ENCODE data around the gene CDK11B.
A peak's percentile ranks its signal among the peaks of the same experiment; 100 is the strongest.
"Not testable (repeated sequence)": the region's sequence is repeated elsewhere in the genome, so short reads cannot be mapped to it uniquely, and the experiment has no call there.

Gene CDK11B

DNA sequence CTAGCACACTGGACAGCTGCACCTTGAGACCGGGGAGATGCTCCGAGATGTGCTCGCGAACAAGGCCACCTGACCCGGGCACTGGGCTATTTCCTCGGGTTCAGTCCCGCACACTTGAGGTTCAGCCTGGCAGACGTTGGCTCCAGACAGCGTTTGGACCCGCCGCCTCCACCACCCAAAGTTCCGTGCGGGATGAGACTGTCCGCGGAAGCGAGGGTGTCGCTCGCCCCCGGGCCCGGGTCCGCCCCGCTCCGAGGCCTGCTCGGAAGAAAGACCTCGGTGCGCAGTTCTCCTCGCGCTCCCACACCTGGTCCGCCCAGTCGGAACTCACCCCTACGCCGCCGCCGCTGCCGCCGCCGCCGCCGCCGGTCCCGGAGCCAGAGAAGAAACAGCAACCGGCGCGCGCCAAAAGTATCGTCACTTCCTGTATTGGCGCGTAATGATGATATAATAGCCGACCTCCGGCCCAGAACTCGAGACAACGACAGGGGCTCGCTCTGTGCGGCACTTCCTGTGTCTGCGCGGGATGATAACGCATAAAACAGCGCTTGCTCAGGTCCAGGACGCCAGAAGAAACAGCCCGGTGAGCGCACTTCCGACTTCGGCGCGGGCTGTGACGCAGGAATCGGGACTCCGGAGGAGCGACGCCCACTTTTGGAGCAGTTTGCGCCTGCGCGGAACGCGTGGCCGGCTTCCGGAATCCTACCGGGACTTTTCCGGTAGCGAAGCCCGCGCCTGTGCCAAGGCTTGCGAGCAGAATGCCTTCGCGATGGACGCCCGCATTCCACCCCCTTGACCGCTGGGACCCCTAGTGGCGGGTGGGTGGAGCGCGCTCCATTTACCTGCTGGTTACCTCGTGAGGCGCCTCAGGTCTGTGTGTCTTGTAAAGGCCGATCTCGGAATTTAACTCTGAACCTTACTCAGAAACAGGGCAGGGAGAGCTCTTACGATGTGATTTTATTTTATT lies at the start of gene CDK11B:
TSS of gene CDK11B (minus strand) at position 422 of the 967 bp plus-strand sequence. CDS start 1,519 bp downstream, outside the sequence.
- peak; percentile 66 for DNase-seq

DNA sequence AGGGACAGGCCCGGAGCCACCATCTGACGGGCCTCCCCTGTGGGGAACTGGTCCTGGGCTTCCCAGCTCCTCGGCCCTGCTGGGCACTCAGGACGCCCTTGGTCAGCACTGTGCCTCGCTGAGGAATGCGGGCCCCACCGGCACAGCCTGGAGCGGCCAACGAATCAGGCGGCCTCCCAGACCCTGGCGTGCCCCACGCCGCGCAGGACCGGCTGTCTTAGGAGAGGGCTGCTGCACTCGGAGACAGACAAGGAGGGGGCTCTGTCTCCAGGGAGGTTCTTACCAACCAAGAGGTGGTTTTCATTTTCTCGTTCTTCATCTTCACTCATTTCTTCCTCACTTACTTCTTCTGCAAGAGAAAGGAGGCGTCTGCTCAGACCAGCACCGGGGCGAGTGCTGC lies 49.1 kb upstream of the CDK11B start:
- DNase-seq: not testable (repeated sequence)

DNA sequence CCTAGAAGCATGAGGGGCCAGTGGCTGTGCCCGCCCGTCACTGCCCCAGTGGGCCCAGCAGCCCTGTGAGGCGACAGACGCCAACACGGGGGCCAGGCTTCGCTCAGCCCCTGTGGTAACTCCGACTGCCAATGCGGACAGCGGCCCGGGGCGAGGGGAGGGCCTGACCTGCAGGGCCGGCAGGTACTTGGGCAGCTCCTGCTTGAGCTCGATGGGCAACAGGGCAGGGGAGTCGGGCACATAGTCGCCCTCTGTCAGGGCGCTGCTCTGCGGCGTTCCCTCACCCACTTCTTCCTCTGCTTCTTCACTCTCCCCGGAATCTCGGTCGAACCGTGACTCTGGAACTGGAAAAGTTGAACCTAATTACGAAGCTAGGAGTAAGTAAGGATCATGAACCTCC lies 48.4 kb upstream of the CDK11B start:
- DNase-seq: not testable (repeated sequence)

DNA sequence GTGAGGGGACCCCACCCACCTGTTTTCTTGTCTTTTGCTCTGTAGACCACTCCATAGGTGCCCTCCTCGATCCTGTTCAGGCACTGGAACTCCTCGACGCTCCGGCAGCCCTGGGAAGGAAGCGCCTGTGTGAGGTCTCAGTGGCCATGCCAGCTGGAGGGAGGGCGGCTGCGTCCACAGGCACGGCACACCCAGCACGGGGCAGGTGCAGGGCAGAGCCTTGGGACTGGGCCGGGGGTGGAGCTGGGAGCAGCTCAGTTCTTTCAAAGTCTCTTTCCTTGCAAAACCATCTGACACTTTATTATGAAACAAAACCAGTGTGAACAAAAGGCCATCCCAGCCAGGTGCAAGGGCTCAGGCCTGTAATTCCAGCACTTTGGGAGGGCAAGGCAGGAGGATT lies 46.8 kb upstream of the CDK11B start:
- not testable (repeated sequence) for DNase-seq

DNA sequence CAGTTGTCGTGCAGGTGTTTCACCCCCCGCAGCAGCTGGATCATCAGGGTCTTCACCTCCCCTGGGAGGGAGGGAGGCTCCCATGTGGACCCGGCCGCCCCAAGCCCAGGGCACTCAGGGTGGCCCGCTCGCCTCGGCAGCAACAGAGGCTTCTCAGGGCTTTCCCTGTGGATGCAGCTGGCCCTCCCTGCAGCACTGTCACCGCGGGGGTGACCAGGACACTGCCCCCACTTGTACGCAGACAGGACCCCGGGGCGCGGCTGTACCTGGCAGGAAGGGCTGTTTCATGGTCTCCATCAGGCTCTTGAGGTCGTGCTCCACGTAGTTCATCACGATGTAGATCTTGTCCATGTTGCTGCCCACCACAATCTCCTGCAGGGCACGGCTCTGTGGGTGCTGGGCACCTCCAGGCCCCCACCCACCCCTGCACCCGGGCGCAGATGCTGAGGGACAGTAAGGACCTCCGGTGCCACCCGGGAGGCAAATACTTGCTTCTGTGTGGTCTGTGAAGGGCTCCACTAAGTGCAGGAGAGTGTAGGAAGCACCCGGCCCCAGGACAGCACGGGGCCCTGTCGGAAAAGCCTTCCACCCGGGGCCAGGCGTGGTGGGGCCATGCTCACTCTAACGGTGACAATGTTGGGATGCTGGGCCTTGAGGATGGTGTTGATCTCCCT lies 45.6 kb upstream of the CDK11B start:
- DNase-seq: not testable (repeated sequence)

DNA sequence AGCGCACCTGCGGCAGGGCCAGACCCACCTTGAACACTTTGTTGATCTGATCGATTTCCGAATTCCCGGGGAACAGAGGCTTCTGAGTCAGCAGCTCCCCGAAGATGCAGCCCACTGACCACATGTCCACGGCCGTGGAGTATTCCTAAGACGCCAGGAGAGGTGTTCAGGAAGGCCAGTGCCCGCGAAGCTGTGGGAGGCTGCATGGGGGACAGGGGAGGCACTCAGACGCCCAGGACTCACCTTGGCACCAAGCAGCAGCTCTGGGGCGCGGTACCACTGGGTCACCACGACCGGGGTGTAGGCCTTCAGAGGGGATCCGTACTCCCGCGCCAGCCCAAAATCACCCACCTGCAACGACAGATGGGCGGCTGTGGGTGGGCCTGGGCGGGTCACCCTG lies 45.0 kb upstream of the CDK11B start:
- no peak for DNase-seq

DNA sequence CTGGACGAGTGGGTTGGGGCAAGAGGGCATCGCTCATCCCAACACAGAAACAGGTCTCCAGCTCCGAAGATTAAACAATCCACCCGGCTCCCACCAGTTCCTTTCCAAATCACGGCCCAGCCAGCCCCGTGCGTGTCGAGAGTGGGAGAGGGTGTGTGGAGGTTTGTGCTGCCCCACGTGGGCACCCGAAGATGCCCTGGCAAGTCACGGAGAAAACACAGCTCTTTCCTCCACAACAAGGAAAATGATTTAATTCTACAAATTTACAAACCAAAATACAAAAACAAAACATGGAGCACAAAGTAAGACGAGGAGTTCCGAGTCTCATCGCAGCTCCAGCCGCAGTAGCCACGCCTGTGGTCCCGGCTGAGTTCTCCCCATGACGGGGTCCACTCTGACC lies 43.7 kb upstream of the CDK11B start:
- not testable (repeated sequence) for DNase-seq

DNA sequence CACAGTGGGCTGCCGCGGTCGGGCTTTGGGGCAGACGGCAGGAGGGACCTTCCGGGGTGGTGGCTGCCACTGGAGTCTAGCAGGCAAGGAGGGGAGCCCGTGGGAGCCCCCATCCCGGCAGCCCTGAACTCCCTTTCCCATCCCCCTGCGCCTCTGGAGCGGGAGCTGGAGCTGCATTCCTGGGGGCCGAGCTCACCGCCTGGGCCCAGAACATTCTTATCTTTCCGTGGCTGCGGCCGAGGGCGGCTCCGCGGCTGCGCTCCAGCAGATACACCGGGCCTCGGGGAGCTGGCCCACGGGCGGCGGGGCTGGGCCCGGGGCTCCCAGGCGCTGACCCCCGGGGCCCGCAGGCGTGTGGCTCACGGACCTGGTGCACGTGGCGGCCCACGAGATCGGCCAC lies 41.8 kb upstream of the CDK11B start:
- DNase-seq: not testable (repeated sequence)

DNA sequence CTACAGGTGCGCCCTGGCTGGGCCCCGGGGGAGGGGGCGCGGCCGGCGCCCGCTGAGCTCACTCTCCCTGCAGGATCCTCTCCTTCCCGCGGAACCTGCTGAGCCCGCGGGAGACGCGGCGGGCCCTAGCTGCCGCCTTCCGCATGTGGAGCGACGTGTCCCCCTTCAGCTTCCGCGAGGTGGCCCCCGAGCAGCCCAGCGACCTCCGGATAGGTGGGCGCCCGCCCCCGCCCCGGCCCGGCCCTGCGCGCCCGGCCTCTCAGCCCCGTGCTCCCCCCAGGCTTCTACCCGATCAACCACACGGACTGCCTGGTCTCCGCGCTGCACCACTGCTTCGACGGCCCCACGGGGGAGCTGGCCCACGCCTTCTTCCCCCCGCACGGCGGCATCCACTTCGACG lies 41.3 kb upstream of the CDK11B start:
- not testable (repeated sequence) for DNase-seq

DNA sequence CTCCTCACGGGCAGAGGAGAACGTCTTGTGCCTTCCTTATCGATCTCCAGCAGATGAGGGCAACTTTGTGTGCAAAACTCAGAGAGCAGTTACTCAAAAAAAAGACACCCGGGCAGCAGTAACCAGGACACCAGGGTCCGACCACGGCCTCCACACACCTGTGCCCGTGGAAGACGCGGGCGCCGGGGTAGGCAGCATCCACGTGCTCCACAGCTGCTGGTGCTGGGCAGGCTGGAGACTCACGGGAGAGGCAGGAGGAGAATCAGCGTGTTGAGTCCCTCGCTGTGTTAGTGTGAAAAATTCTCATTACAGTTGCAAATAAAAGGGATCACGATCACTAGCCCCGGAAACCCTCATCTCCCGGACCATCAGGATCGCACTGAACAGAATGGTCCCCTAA lies 40.3 kb upstream of the CDK11B start:
- not testable (repeated sequence) for DNase-seq

DNA sequence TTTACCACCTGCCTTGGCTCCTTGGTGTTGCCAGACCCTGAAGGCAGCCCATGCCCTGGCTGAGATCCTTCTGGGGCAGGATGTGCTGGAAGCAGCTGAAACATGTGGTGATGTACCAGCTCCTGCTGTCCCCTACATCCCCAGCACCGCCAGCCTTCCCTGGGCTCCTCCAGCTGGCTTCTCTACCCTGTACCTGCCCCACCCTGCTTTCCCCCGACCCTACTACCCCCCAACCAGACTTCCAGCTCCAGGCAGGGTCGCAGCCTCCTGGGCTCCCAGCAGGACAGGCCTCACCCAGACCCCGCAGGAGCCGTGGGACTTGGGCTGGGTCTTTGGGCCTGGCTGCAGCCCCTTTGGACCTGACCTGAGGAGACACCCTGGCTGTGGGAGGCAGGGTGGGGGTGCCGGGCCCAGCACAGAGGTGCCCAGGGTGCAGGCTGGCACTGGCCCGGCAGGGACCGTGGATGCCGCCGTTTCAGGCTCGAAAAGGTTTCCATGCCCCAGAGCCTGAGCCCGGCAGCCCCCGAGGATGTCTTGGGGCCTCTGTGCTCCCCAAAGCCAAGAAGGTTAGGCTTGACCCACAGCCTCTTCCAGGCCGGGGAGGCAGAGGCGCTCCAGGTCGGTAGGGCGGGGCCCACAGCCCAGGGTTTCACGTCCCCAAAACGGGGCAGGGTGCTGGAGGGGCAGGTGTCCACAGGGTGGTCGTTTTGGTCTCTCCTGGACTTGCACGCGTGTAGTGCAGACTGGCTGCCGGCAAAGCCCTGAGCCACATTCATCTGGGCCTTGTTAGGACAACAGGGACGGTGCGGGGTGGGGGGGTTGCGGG lies 38.8 kb upstream of the CDK11B start:
- DNase-seq: not testable (repeated sequence)

DNA sequence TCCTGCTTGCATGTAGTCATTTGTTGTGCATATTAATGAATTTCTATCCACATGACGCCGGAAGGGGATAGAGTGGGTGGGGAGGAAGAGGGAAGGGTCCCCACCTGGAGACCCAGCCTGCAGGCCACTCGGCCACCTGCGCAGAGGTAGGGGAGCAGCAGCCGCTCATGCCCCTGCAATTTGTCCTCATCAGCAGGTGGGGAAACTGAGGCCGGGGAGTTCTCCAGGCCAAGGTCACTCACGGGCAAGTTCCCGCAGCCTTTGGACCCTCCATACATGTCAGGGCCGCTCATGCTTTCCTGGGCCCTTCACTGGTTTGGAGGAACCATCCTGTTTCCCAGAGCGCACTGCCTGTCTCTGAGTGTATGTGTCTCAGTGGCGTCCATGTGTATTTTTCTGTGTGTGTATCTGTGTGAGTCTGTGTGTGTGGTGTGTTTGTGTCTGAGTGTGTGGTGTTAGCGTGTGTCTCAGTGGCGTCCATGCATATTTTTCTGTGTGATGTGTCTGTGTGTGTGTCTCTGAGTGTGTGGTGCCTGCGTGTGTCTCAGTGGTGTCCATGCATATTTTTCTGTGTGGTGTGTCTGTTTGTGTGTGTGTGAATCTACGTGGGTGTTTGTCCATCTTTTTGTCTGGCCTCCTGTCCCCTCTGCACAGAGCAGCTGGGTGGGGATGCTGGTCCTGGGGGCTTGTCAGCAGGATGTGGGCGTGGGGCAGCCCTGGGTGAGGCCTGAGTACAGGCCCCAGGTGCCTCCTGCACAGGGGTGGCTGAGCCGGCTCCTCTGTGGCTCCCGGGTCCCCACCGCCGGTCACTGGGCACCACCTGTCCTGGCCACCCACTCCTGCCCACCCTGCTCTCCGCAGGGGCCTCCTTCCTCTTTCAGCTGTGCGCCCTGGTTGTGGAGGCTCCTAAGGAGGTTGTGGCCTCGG lies 37.9 kb upstream of the CDK11B start:
- DNase-seq: not testable (repeated sequence)

DNA sequence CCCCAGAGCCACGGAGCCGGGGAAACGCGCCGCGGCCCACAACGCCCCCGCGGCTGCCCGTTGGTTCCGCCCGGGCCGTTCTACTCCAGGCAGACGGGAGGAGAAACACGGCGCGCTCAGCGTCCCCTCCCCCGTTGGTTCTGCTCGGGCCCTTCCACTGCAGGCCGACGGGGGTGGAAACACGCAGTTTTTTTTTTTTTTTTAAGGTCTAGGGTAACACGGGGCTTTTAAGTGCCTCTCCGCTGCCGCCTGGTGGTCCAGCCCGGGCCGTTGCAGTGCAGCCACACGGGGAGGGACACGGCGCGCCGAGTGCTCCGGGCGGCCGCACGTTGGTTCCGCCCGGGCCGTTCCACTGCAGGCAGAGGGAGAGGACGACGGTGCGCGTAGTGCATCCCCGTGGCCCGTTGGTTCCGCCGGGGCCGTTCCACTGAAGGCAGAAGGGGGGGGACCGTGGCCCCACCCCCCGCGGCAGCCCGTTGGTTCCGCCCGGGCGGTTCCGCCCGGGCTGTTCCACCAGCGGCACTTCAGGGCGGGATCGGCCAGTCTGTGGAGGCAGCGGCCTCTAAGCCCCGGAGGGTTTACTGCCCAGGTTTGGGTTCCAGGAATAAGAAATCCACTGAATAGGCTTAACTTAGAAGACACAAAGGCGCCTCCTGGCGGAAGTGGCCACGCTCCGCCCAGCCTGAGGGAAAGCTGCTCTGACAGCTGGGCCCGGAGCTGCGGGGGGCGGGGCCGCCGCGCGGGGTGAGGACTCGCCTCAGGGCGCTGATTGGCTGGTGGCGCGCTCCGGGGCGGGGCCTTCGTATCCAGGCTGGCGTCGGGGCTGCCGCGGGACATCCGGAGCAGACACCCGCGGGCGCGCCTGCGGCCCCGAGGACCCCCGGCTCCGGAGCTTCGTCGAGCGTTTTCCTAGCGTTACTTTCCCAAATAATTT lies 34.2 kb upstream of the CDK11B start, which contains the start of gene SLC35E2B:
TSS of gene SLC35E2B (minus strand) at position 82 of the 934 bp plus-strand sequence. CDS start 16,096 bp downstream, outside the sequence.
- peak; percentile 56 for DNase-seq

DNA sequence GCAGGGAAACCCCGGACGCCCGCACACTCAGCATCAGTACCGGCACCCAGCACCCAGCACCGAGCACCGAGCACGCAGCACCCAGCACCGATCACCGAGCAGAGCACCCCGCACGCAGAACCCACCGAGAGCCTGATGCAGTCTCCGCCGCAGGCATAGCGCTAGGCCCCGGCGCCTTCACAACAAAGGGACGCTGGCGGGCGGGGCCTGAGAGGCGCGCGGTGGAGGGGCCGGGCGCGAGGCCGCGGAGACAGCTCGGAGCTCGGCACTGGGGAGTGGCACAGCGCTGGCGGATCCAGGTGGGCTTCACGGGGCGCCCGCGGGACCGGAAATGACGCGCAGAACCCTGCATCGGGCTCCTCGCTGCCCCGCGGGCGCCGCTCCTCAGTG lies 33.5 kb upstream of the CDK11B start:
- peak; percentile 1 for DNase-seq

DNA sequence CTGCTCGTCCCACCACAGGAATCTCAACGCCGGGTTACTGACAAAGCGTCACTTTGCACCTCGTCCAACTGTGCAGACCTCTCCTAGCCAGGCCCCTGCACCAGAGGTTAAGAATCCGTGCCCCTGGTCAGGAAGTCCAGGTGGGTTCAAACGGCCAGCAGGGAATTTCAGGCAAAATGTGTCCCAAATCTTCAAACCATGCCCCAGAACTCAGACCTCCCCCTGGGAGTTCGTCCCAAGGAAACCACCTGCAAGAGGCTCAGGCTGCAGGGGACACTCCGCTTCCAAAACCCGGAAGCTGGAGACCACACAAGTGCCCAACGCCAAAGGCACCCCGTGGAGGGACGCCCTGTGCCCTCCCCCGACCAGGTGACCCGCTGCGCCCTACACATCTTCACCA lies 32.6 kb upstream of the CDK11B start:
- DNase-seq: not testable (repeated sequence)

DNA sequence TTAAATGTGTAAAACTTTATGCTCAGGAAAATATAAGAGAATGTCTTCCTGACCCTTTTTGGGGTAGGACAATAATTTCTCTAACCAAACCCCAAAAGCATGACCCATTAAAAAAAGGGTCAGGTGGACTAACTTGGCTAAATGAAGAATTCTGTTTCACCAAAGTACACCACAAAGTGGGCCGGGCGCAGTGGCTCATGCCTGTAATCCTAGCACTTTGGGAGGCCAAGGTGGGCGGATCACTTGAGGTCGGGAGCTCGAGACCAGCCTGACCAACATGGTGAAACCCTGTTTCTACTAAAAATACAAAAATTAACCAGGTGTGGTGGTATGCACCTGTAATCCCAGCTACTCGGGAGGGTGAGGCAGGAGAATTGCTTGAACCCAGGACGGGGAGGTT lies 30.7 kb upstream of the CDK11B start:
- not testable (repeated sequence) for DNase-seq

DNA sequence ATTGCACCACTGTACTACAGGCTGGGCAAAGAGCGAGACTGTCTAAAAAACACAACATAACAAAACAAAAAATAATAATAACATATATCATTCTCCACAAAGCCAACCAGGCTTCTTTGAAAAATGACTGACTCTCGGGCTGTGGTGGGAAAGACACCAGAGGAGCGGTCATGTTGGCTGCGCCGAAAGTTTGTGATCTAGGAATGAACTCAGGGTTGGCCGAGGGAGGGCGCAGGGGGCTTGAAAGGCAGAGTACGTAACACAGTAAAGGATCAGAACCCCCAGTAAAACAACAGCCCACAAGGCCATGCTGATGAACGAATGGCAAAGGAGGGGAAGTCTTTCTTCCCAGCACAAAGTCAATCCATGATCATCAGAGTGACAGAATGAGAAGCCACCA lies 29.0 kb upstream of the CDK11B start:
- no peak for DNase-seq

DNA sequence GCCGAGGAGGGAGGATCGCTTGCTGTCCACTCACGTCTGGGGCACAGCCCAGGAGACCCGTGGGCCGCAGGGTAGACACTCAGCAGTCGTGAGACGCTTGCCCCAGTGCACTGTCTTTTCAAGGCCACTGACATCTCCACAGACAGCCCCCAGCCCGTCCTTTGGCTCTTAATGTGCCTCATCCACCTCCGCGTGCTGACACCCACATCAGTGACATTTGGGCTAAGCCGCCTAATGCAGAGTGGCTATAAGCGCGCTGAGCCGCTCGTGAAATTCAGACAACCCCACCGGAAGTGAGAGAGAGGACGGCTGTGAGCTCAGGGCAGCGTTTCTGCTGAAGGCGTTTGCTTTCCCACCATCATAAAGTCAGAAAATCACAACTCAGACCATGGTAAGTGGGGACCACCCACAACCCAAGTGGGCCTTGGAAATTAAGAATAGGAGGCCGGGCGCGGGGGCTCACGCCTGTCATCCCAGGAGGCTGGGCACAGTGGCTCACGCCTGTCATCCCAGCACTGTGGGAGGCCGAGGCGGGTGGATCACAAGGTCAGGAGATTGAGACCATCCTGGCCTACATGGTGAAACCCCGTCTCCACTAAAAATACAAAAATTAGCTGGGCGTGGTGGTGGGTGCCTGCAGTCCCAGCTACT lies 25.4 kb upstream of the CDK11B start:
- no peak for DNase-seq

DNA sequence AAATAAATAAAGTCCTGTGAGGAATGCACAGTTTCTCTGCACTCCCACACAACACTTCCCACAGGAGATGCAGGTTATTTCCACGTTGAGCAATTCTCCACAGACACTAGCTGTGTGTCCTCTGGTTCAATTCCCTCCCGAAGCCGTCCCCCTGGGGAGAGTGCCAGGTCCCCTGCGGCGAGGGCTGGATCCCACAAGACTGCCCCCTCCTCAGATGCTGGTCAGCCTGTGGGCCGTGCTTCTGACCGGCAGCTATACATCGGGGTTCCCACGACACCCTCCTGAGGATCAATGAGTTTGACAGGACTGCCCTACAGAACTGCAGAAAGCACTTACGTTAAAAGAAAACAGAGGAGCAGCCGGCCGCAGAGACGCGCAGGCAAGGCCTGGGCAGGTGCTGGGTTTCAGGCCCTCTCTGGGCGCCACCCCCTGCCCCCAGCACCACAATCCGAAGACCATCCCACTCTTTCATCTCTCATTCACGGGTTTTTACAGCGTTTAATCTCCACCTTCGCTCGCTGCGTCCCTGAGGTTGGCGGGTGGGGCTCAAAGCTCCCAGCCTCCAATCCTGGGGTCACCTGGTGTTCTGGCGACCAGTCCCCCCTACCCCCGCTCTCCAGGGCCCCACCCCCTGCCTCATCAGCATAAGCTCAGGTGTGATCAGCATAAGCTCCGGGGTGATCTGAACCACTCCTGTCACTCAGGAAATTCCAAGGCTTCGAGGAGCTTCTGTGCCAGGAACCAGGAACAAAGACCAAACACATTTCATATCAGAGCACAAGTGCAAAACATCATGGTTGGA lies 24.5 kb upstream of the CDK11B start:
- DNase-seq: no peak

Data from NCI-H1092 (cell line).